GM12891 (cell line): ENCODE results near the gene ZNF776.

Experiments
- POLR2A ChIP-seq: IDR thresholded peaks from 2 replicates; pipeline ENCODE4 v1.6.1; 2011; ENCODE audit warnings: low read depth, low read length, control low read depth
- TAF1 ChIP-seq: IDR thresholded peaks from 2 replicates; pipeline ENCODE4 v1.6.1; 2011; ENCODE audit warnings: low read depth, low read length, control low read depth

- TF ChIP-seq TAF1 (no peak), POLR2A (peak; percentile 21; the same call in 1 of the 2 replicates)
These were observed 7.6 kb downstream of the ZNF776 start for GRCh38 chr19:57754091-57754673.
